NOMO-1 treated with dmso at 0.1 percent for 144 hours (cell line): ENCODE measurements around the gene PXDN.

ENCODE experiments used
- DNase-seq: peaks from one replicate; lab custom pipeline; 2025; ENCODE audit not compliant: unreplicated experiment; lab: John Stamatoyannopoulos, UW

The PXDN gene

DNA sequence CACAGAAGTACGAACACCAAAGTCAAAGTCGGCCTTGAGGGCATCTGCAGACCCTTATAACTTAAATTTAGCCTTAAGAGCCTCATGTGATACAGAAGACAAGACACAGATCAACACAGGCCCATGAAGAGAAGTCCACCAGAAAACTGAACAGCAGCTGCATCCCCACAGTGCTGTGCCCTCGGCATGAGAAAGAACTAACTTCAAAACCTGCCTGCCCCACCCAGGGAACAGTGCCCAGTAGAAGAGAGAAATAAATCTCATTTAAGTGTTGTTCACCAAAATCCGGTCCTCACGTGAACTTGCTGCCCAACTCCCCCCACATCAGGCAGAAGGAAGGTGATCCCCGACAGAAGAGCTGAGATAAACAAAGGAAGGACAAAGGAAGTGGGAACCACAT lies 73.7 kb downstream of the PXDN start:
- DNase-seq: no peak

DNA sequence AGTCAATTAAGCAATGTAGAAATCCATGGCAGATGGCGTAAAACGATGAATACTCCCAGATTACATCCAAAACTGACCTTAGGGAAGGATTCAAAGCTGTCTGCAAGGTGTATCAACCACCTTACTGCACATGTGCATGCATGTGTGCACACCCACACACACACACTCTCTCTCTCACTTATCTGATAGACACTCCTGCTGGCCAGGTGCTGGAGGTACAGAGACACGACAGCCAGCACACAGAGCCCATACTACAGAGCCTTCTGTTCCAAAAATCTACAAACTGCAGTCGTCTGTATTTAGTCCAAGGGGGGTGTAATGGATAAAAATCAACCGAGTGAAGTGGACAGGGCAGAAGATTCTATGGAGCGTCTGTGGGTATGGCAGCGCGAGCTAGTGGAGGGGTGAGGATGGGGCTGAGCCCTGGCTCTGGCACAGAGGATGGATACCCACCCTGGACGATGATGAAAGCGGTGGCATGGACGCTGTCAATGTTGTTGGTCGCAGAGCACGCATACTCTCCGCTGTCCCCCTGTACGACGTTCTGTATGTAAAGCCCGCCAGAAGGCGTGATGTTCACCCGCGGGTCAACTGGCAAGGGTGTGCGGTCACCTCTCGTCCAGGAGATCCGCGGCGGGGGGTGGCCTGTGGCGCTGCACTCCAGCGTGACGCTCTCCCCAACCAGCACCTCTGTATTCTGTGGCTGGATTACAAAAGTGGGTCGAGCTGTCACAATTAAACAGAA lies 78.4 kb downstream of the PXDN start:
- DNase-seq: no peak

DNA sequence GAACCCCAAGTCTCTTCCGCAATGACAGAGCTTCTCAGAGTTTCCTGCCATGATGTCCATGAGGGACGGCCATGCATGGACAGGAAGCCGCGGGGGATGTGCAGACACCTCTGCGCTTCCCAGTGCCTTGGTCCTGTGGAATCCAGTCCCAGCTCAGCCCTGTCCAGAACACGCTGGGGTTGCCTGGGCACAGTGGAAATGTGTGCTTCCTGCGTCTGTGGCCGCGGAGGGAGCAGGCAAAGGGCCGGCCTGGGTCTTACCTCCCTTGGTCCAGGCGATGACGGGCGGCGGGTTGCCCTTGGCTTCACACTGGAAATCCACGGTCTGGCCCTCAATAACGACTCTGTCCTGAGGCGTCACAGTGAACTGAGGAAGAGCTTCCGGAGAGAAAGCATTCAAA lies 79.6 kb downstream of the PXDN start:
- DNase-seq: no peak

DNA sequence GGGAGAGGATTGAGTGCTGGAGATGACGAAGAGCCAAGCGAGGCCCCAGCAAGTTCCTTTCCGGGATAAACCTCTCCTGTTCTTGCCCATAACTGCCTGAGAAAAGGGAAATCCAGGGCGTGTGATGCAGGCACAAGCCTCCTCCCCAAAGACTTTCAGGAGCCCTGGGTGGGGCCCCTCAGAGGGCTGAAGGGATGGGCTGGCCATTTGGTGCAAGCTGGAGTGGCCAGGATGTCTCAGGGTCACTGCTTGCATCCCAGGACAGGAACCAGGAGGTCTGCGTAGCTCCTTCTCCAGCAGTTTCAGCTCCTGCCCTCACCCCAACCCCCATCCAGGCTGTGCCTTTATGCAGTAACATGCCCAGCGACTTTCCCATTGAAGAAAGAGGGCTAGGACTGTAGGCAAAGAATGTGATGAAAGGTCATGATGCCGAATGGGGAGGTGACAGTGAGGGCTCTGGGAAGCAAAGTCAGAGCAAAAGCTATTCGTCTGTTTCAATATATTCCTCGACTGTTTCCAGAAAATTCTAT lies 80.2 kb downstream of the PXDN start:
- DNase-seq: no peak

DNA sequence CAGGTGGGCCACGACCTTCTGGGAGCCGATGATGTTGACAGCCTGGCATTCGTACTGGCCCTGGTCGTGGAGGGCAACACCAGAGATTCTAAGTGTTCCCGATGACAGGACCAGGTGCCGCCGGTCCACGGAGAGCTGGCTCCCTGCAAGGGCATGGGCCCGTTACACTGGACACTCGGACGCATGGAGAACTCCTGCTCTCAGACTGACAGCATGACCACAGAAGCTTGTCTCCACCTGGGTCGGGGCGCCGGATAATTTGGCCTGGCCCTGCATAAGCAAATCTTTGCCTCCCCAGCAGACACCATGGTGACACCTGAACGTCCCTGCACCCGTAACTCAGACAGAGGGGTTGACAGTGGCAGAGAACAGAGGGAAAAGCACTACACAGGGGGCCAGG lies 80.7 kb downstream of the PXDN start:
- no peak for DNase-seq

DNA sequence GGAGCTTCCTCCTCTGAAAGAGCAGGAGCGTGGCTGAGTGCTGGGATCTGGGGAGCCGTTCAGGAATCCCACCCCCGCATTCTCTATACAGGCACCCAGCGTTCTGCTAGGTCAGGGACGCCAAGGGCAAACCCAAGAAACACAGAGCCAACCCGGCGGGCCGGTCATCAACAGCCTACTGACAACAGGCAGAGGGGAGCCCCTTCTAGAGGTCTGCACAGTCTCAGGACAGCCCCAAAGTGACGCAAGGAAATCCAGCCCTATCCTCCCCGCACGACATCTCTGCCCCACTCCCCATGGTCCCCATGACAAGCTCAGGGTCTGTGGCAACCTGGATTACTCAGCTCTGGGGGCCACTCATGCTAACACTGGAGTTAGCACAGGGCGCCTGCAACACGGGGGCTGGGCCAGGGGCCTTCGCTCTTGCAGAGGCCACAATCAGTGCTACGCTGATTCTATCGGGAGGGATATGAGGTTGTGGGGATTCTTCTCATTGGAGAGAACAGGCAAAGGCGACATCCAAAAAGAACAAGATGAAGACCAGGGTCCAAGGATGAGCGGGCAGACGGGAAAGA lies 81.6 kb downstream of the PXDN start:
- no peak for DNase-seq

DNA sequence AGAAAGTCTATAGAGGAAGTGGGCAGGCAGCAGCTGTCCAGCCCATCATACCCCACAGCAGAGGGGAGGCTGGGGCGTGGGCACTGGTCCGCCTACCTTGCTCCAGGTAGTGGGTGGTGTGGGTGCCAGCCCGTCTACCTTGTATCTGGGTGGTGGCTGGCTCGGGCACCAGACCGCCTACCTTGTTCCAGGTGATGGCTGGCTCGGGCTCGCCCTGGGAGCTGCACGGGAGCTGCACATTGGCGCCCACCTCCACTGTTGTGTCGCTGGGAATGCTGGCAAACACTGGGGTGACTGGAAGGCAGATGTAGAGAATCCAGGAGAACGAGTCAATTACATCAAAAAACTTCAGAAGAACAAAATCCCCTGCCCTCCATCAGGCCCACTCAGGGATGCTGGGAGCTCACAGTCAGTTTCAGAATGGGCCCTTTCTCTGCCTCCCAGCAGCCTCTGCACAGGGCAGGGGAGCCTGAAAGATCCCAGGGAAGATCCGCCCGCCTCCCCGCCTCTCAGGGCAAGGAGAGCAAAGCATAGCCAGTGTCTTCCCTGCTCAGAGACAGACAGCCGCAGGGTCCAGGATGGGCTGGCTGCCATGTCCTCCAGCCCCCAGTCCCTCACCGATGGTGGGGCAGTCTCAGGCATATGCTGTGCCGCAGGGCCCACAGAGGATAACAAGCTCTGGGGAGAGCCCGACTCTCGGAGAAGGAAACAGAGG lies 82.3 kb downstream of the PXDN start:
- no peak for DNase-seq

DNA sequence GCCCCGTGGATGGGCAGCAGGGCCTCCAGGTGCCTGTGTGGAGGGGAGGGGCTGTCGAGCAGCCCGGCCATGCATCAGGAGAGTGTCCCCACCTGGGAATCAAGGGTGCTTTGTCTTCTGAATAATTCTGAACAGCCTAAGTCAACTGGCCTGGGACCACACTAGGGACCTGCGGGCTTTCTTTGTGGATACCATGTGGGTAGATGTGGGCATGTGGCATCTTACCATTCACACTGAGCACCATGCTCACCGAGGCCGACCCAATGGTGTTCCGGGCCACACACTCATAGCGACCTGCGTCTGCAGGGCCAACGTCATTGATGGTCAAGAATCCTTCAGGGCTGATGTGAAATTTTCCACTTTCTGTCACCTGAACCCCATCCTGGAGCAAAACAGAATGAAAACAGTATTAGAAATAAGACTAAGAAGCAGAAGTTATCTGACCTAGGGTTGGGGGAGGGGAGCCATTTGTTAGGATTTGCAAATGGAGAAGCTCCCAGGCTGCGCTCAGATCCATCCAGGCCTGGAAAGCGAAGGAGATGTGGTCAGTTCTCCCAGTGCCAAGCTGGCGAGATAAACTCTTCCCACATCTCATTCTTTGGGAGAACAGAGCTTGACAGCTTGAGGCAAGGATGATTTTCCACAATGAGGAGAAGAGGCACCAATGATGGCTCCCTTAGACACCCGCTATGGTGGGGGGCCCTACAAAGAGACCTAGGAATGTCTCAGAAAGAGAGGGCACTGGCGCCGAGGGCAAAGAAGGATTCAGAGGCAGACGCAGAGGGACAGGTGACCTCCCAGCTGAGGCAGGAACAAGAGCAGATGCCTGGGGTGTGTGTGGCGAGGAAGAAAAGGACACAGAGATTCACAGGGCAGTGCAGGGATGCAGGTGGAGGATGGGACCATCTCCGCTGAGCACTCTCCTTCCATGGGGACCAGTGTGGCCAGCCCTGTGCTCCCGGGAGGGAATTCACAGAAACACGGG lies 83.4 kb downstream of the PXDN start:
- DNase-seq: no peak

DNA sequence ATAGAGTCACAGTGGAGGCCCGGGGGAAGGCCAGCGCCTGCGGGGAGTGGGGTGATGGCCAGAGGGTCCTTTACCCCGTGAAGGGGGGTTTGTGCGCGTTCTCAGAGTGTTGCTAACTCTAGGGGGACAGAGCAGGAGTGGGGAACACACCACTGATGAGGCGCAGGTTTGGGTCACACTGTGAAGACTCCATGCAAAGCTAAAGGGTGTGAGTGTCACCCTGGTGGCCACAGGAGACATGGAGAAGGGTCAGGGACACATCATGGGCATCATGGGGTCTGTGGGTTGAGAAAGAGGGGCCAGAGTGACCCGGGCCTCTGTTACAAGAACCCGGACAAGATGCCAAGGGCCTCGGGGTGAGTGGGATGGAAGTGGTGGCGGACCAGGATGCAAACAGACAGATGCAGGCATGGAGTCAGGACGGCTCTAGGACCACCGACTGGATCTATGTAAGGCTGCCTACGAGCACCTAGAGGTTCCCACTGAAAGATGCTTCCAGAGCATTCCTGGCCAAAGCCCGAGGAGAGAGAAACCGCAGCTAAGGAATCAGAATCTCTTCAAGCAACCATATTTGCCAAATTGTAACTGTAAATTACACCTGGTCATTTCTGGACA lies 84.3 kb downstream of the PXDN start:
- no peak for DNase-seq

DNA sequence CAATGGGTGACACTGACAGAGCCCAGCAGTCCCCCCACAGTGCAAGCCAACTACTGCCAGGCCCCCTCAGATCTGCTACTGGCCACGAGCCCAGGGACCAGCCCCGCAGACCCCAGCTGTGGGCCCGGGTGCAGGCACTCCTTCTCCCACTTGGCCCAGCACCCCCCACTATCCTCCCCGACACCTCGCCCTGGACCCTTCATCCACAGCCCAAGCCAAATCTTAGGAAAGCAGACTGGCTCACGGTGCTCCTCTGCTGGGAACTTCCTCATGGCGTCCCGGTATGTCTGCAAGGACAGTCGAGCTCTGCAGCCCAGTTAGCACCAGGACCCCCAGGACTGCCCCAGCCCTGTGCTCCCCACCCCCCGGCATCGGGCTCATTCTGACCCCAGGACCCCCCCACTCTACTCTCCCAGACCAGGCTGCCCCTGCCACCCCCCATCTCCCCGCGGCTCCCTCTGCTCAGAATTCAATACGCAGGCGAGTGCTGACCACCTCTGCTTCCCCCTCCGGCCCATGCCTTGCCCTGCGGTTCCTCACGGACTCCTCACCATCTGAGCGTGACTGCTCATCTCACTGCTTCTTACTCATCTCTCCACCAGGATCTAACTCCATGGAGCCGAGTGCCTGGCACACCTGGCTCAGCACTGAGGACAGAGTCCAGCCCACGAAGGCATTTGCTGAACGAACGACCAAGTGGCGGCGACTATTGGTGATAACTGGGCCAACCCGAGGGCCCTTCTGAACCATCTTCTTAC lies 85.7 kb downstream of the PXDN start:
- no peak for DNase-seq

DNA sequence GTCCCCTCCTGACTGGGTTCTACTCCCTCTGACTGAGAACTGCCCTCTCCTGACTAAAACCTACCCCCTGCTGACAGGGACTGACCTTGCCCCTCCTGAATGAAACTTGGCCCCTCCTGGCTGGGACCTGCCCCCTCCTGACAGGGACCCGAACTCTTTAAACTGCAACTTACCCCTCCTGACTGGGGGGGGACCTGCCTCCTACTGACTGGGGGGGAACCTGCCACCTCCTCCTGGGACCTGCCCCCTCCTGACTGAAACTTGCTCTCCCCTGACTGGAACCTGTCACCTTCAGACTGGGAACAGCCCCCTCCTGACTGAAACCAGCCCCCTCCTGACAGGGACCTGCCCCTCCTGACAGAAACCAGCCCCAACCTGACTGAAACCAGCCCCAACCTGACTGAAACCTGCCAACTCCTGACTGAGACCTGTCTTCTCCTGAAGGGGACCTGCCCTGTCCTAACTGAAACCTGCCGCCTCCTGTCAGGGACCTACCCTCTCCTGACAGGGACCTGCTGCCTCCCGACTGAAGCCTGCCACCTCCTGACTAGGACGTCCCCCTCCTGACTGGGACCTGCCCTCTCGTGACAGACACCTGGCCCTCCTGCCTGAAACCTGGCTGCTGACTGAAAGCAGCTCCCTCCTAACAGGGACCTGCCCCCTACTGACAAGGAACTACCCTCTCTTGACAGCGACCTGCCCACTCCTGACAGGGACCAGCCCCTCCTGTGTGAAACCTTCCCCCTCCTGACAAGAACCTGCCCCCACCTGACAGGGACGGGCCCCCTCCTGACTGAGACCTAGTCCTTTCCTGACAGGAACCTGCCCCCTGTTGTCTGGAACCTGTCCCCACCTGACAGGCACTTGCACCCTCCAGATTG lies 87.1 kb downstream of the PXDN start:
- DNase-seq: no peak

DNA sequence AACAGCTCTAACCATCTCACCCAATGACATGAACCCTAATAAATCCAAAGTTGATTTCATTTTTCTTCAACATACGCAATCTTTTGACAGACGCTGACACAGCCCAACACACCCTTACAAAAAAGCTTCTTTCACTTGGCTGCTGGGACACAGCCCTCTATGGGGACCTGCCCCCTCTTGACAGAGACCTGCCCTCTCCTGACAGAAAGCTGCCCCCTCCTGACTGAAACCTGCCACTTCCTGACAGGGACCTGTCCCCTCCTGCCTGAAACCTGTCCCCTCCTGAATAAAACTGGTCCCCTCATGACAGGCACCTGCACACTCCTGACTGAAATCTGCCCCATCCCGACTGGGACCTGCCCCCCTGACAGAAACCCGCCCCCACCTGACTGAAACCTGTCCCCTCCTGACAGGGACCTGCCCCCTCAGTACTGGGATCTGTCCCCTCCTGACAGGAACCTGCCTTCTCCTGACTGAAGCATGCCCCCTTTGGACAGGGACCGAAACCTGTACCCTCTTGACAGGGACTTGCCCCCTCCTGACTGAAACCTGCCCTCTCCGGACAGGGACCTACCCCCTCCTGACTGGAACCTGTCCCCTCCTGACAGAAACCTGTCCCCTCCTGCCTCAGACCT lies 87.9 kb downstream of the PXDN start:
- no peak for DNase-seq

DNA sequence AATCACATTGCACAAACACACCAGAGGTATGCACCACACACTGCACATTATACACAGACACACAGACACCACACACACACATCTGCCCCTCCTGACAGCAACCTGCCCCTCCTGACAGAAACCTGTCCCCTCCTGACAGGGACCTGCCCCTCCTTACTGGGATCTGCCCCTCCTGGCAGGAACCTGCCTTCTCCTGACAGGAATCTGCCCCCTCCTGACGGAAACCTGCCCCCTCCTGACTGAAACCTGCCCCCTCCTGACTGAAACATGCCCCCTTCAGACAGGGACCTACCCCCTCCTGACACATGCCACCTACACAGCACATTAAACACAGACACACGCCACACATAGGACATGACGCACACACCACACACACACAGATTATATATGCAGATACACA lies 88.9 kb downstream of the PXDN start:
- no peak for DNase-seq

DNA sequence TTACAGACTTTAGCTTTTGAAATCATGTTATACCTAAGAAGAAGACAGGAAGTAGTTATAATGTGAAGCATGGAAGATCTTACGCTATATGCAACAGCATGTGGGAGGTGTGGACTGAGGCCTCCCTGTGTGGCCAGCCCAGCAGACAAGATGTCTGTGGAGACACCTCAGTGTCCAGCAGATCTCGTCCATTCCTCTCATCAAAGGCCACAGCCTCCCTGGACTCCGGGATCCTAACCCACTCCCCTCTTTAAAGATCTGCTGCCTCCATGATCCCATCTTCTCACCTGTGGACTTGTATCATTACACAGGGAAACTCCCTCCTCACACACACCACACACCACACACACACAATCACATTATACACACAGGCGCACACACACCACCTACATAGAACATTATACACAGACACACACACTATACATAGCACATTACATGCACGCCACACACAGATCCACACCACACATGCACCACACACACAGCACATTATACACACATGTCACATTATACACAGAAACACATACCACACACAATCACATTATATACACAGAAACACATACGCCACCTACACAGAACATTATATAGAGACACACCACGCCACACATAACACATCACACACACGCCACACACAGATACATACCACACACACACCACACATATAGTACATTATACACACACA lies 89.5 kb downstream of the PXDN start:
- no peak for DNase-seq

DNA sequence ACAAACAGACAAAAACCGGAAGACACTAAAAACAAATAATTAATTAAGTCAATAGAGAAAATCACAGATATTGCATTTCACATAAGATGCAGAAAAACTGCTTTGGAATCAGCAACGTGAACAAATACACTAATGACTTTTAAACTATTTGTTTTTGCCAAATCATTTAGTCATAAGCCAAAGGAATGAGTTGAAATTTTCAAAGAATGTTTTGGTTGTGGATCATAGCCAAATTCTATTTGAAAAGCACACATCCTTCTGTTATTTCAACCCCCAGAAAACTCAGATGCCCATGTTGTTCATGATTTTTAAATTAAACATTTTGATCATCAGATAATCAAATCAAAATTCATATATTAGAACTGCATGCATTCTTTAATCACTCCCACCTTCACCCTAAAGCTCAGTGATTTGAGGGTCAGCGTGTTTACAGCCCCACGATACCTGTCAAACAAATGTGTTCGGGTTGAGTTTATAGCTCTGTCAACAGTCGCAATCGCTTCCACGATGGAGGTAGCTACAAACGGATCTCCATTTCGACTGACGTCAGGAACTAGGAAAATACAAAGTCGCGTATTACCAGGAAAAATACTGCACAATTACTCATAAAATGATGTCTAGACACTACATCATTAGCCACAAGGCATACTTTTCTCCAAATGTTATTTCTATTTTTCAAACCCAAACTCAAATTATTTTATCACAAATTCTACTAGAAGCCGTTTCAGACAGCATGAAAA lies 90.2 kb downstream of the PXDN start:
- no peak for DNase-seq

DNA sequence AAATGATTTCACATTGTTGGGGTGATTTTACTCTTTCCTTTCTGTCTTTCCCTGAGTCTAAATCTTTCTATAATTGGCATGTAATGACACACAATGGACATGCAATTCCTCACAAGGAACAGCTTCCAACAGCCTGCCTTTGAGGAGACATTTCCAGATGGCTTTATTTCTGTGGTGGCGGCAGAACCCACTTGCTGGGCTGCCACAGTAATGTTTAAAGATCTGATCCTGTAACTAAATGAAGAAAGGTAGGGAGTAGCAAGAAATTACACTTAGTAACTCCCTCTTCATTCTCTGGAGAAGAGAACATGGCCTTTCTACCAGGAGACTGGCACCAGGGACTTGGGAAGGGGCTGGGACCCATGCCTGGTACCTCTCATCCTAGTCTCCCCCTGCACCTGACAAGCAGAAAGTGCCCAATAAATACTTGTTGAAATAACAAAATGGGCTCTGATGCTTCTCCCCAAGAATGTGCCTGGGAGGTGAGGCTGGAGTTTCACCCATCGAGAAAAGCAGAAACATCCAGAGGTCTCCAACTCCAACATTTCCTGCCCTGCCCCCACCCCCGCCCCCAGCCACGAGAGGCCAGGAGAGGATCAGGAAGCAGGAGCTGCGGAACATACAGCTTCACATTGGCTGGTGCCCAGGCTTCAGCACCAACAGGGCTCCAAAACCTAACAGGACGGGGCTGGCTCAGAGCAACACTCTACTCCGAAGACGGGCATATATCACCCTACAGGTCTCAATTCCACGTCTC lies 92.1 kb downstream of the PXDN start:
- no peak for DNase-seq
